ENCODE results near the gene NXN. TPM values are rescaled to one million over a fixed set of nuclear protein-coding genes. Genes with fewer than 3 reads are reported as not detected.

The NXN gene
- total RNA-seq, 2 donors from 2014 or later, result 2.6 to 16.3 TPM

GRCh38 chr17:796609-797008, 183.0 kb downstream of the NXN start:
- no peaks in the 10 kb centered on the region for H3K4me1 ChIP-seq
- no peaks in the 10 kb centered on the region for H3K36me3 ChIP-seq
- no peak overlapping the region for H3K4me3 ChIP-seq
- no peak for DNase-seq
- H3K27me3 ChIP-seq, result no peaks in the 10 kb centered on the region
- H3K9ac ChIP-seq (ENCODE audit: low read depth in 2 of 2, low read length in 2 of 2), result no peak overlapping the region
- no peak overlapping the region for H3K27ac ChIP-seq
- intact Hi-C loops (cut with DNase I), result no loop called here
- no peak for TF ChIP-seq CTCF (IDR thresholded peaks at IDR 0.05)
- H3K9me3 ChIP-seq, result no peaks in the 10 kb centered on the region

- Histone ChIP-seq H3K4me1 (no peaks in the 10 kb centered on the region), H3K27me3 (no peaks in the 10 kb centered on the region), H3K36me3 (no peaks in the 10 kb centered on the region), H3K27ac (no peak overlapping the region), H3K4me3 (no peak overlapping the region), H3K9ac (ENCODE audit: low read depth in 2 of 2, low read length in 2 of 2) (no peak overlapping the region), H3K9me3 (no peaks in the 10 kb centered on the region)
- TF ChIP-seq CTCF (IDR thresholded peaks at IDR 0.05), result no peak
- intact Hi-C loops (cut with DNase I), result loop anchor here (2.0 kb wide), 1 partner anchor 185 kb away; no protein-coding TSS in a partner anchor
- DNase-seq, result no peak
Observed at GRCh38 chr17:795721-796120, 183.9 kb downstream of the NXN start.

DNA sequence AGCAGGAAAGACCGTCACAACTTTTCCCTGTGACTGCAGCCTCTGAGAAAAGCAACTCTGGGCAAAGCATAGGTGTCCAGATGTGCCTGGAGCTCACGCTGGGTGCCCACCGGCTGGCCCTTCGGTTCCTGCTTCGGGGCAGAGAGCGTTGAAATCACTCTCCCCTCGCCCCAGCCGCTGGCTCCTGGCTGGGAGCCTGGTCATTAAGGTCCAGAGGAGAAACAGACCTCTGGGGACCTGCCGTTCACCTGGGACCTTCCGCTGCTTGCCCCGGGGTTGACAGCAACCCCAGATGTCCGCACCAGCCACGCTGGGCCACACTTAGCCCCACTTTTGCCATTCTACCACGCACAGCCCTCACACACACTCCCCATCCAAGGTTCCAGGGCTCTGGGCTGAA, 184.3 kb downstream of the NXN start:
- intact Hi-C loops (cut with DNase I), result loop anchor here (2.0 kb wide), 1 partner anchor 186 kb away; no protein-coding TSS in a partner anchor
- Histone ChIP-seq H3K27ac (peak overlapping the region; percentile 22), H3K9ac (ENCODE audit: low read depth in 2 of 2, low read length in 2 of 2) (peak overlapping the region; percentile 27 to 50), H3K9me3 (no peaks in the 10 kb centered on the region), H3K27me3 (no peaks in the 10 kb centered on the region), H3K4me3 (no peak overlapping the region), H3K4me1 (no peaks in the 10 kb centered on the region), H3K36me3 (no peaks in the 10 kb centered on the region)
- no peak for TF ChIP-seq CTCF (IDR thresholded peaks at IDR 0.05)
- no peak for DNase-seq

DNA sequence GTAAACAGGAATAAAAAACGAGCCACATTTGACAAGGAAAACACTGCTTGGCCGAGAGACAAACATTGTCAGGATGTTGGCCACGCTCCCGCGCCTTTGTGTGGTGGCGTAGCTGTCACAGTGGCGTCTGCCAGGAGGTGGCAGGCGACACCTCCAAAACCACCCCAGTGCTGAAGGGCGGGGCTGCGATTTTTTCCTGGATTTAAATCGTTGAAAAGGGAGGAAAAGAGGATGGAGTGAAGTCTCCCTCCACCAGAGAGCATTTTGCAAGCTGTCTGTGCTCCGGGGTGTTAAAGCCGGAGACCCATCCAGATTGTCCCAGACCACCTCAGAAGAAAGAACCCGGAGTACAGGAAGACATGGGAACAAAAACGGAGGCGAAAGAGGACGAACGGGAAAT, 184.7 kb downstream of the NXN start:
- peak; percentile 77 for TF ChIP-seq CTCF (IDR thresholded peaks at IDR 0.05)
- H3K9ac ChIP-seq (ENCODE audit: low read depth in 2 of 2, low read length in 2 of 2), result peak overlapping the region; percentile 27 to 50
- DNase-seq, result peak; percentile 77
- intact Hi-C loops (cut with DNase I), result loop anchor here (2.0 kb wide), 1 partner anchor 186 kb away; no protein-coding TSS in a partner anchor
- H3K4me3 ChIP-seq, result no peak overlapping the region
- H3K9me3 ChIP-seq, result no peaks in the 10 kb centered on the region
- H3K27ac ChIP-seq, result peak overlapping the region; percentile 22
- no peaks in the 10 kb centered on the region for H3K27me3 ChIP-seq
- H3K36me3 ChIP-seq, result no peaks in the 10 kb centered on the region
- no peaks in the 10 kb centered on the region for H3K4me1 ChIP-seq

DNA sequence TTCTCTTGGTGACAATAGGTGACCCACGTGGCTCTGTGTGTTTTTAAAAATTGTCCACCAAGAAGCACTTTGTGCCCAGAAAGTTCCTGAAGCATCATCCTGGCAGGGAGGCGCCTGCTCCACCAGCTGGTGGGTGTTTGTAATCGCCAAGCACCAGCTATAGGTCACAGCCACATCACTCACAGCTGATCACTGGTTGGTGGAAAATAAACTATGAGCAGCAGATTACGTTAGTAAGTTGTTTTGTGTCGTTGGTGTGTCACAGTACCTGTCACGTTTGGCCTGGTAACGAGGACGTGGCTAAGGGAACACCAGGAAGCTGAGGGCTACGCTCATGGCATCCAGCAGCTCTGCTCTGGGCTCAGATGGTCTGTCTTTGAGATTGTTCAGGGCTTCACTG, 187.3 kb downstream of the NXN start:
- Histone ChIP-seq H3K27me3 (no peaks in the 10 kb centered on the region), H3K4me1 (no peaks in the 10 kb centered on the region), H3K9me3 (no peaks in the 10 kb centered on the region), H3K4me3 (no peak overlapping the region), H3K9ac (ENCODE audit: low read depth in 2 of 2, low read length in 2 of 2) (no peak overlapping the region), H3K36me3 (peaks cover 8% of the 10 kb centered on the region), H3K27ac (no peak overlapping the region)
- TF ChIP-seq CTCF (IDR thresholded peaks at IDR 0.05), result no peak
- intact Hi-C loops (cut with DNase I), result no loop called here
- DNase-seq, result no peak
